ENCODE results near the gene CNTN4.

CNTN4 gene

DNA sequence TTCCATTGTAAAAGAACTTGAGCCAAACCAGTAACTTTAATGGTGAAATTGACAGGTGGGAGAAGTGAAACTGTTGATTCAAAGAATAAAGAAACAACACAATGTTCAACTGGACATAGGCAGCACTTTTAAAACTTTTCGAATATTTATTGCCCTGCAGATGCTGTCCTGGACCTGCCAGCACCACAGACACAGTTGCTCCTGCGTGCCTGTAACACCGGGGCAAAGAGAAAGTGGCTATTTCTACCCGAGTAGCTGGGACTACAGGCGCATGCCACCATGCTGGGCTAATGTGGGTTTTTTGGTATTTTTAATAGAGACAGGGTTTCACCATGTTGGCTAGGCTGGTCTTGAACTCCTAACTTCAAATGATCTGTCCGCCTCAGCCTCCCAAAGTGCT is 1004.1 kb downstream of the CNTN4 start:
- no peak for DNase-seq
- in situ Hi-C loops (cut with HindIII; ENCODE audit: low pct_ligation_motif_present, low sequenced_read_pairs): no loop called here
- Histone ChIP-seq H3K4me3 (ENCODE audit: low read depth, low read length) (no peak overlapping the region), H3K36me3 (replicated peaks) (no peaks in the 10 kb centered on the region), H3K27ac (no peak overlapping the region), H3K27me3 (replicated peaks) (no peaks in the 10 kb centered on the region)
- no peak for TF ChIP-seq CTCF (IDR thresholded peaks at IDR 0.05; ENCODE audit: low read depth, low read length, missing control alignments)

DNA sequence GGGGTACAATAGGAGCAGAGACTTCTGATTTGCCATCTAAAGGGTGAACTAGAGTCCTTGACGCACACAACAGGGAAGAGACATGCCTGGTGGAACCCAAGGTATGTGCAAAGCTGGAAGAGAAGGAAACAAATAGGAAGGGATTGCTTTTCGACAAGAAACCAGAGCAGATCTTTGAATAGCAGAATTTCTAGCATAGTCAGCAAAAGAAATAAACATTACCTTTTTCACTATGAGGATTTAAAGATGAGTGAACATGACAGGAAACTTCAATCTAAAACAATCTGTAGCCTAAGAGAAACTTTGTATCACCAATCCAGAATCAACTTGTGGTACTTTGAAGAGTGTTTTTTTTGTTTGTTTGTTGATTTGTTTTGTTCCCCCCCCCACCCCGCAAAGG is 1006.6 kb downstream of the CNTN4 start:
- in situ Hi-C loops (cut with HindIII; ENCODE audit: low pct_ligation_motif_present, low sequenced_read_pairs): no loop called here
- Histone ChIP-seq H3K4me3 (ENCODE audit: low read depth, low read length) (no peak overlapping the region), H3K27ac (no peak overlapping the region), H3K27me3 (replicated peaks) (no peaks in the 10 kb centered on the region), H3K36me3 (replicated peaks) (no peaks in the 10 kb centered on the region)
- no peak for DNase-seq
- TF ChIP-seq CTCF (IDR thresholded peaks at IDR 0.05; ENCODE audit: low read depth, low read length, missing control alignments): no peak

- in situ Hi-C loops (cut with HindIII; ENCODE audit: low pct_ligation_motif_present, low sequenced_read_pairs): no loop called here
- Histone ChIP-seq H3K4me3 (ENCODE audit: low read depth, low read length) (no peak overlapping the region), H3K27me3 (replicated peaks) (no peaks in the 10 kb centered on the region), H3K27ac (no peak overlapping the region), H3K36me3 (replicated peaks) (no peaks in the 10 kb centered on the region)
- DNase-seq: no peak
- TF ChIP-seq CTCF (IDR thresholded peaks at IDR 0.05; ENCODE audit: low read depth, low read length, missing control alignments): no peak
Measured at GRCh38 chr3:3105815-3106214, 1007.1 kb downstream of the CNTN4 start.

GRCh38 chr3:3107181-3107580 is 1008.5 kb downstream of the CNTN4 start:
- Histone ChIP-seq H3K27ac (no peak overlapping the region), H3K4me3 (ENCODE audit: low read depth, low read length) (no peak overlapping the region), H3K36me3 (replicated peaks) (no peaks in the 10 kb centered on the region), H3K27me3 (replicated peaks) (no peaks in the 10 kb centered on the region)
- in situ Hi-C loops (cut with HindIII; ENCODE audit: low pct_ligation_motif_present, low sequenced_read_pairs): no loop called here
- TF ChIP-seq CTCF (IDR thresholded peaks at IDR 0.05; ENCODE audit: low read depth, low read length, missing control alignments): no peak
- no peak for DNase-seq

All from brain microvascular endothelial cell (primary cell).